SK-N-SH (cell line): ENCODE results near the gene GRIP1. TPM values are rescaled to one million over a fixed set of nuclear protein-coding genes. Genes with fewer than 3 reads are reported as not detected.

Experiments
- CTCF ChIA-PET: fragments of 300-600, 350-600 bp; formaldehyde crosslinking; extraction: SDS; loops from one replicate; lab custom pipeline; 2021; lab: Yijun Ruan, JAX
- POLR2A ChIA-PET: fragments of 350-600 bp; sonication (Branson Sonifier 250); formaldehyde crosslinking; extraction: SDS; loops from one replicate; lab custom pipeline; 2020; ENCODE audit warnings: antibody characterized with exemption, inconsistent platforms; lab: Yijun Ruan, JAX
- DNase-seq: peaks from one replicate; pipeline ENCODE4 v3.0.0; 2012
- H2AFZ ChIP-seq: fragments of 200-600 bp; sonication (generic); 2 replicates; pipeline ENCODE4 v1.8.1; 2016; ENCODE audit warnings: antibody characterized with exemption, mild to moderate bottlenecking, low read depth
- H3F3A ChIP-seq: fragments of 200-600 bp; sonication (generic); replicated peaks from 2 replicates; pipeline ENCODE3; 2016; ENCODE audit warnings: antibody characterized with exemption, mild to moderate bottlenecking; ENCODE audit not compliant: insufficient read depth
- H3K27ac ChIP-seq, 2 experiments: fragments of 200-500 bp in 1 of 2; fragments of 200-600 bp in 1 of 2; sonication (Bioruptor generic) in 1 of 2; sonication (generic), shearing (Covaris generic) in 1 of 2; 2 replicates each; pipeline versions ENCODE4 v1.5.1 to v1.6.1; 2014 to 2016; ENCODE audit warnings: low read depth in 2 of 2, inconsistent platforms in 1 of 2, low read length in 1 of 2, mild to moderate bottlenecking in 1 of 2, mixed read lengths in 1 of 2
- H3K27me3 ChIP-seq: fragments of 200-600 bp; sonication (generic), shearing (Covaris generic); 2 replicates; pipeline ENCODE4 v1.6.1; 2016; ENCODE audit warnings: mixed run types; ENCODE audit not compliant: insufficient read depth
- H3K36me3 ChIP-seq, 2 experiments: fragments of 200-500 bp in 1 of 2; fragments of 200-600 bp in 1 of 2; sonication (Bioruptor generic) in 1 of 2; sonication (generic) in 1 of 2; replicated peaks in 1 of 2; 2 replicates each; pipeline versions ENCODE3 to v1.5.1; 2014 to 2016; ENCODE audit warnings: low read length in 1 of 2, mild to moderate bottlenecking in 1 of 2; ENCODE audit not compliant: insufficient read depth in 2 of 2, control insufficient read depth in 1 of 2
- H3K4me1 ChIP-seq, 2 experiments: fragments of 200-500 bp in 1 of 2; fragments of 200-600 bp in 1 of 2; sonication (Bioruptor generic) in 1 of 2; sonication (generic), shearing (Covaris generic) in 1 of 2; 2 replicates each; pipeline versions ENCODE4 v1.5.1 to v1.6.1; 2014 to 2016; ENCODE audit warnings: low read depth in 1 of 2, low read length in 1 of 2, mixed run types in 1 of 2; ENCODE audit not compliant: insufficient read depth in 2 of 2, control insufficient read depth in 1 of 2
- H3K4me2 ChIP-seq: fragments of 200-600 bp; sonication (generic), shearing (Covaris generic); 2 replicates; pipeline ENCODE4 v1.6.1; 2017; ENCODE audit warnings: mixed run types
- H3K4me3 ChIP-seq, 2 experiments: fragments of 200-500 bp in 1 of 2; fragments of 200-600 bp in 1 of 2; sonication (Bioruptor generic) in 1 of 2; sonication (generic), shearing (Covaris generic) in 1 of 2; 2 replicates each; pipeline versions ENCODE4 v1.5.1 to v1.8.1; 2014 to 2016; ENCODE audit warnings: low read depth in 2 of 2, inconsistent platforms in 1 of 2, low read length in 1 of 2, mild to moderate bottlenecking in 1 of 2, mixed read lengths in 1 of 2, moderate library complexity in 1 of 2
- H3K79me2 ChIP-seq: fragments of 200-600 bp; sonication (generic); 2 replicates; pipeline ENCODE4 v1.8.1; 2017; ENCODE audit warnings: mild to moderate bottlenecking; ENCODE audit not compliant: insufficient read depth
- H3K9ac ChIP-seq: fragments of 200-600 bp; sonication (generic); 2 replicates; pipeline ENCODE4 v1.6.1; 2017; ENCODE audit warnings: mixed run types
- H3K9me2 ChIP-seq: fragments of 200-600 bp; sonication (generic); 2 replicates; pipeline ENCODE4 v1.6.1; 2017; ENCODE audit warnings: mixed run types
- H3K9me3 ChIP-seq: fragments of 200-600 bp; sonication (generic); 2 replicates; pipeline ENCODE4 v1.6.1; 2017; ENCODE audit warnings: mixed run types, mild to moderate bottlenecking, moderate library complexity
- H4K20me1 ChIP-seq: fragments of 200-600 bp; sonication (generic); 2 replicates; pipeline ENCODE4 v1.6.1; 2017; ENCODE audit warnings: mild to moderate bottlenecking, mixed run types; ENCODE audit not compliant: insufficient read depth
- ELF1 ChIP-seq: IDR thresholded peaks from 2 replicates; pipeline ENCODE4 v1.4.0; 2012
- EP300 ChIP-seq, 2 experiments: IDR thresholded peaks; 2 replicates each; pipeline versions ENCODE4 v1.4.0 to v1.6.1; 2012; ENCODE audit warnings: borderline replicate concordance in 1 of 2, low read depth in 1 of 2, low read length in 1 of 2
- FOXM1 ChIP-seq: IDR thresholded peaks from 2 replicates; pipeline ENCODE4 v1.4.0; 2012; ENCODE audit warnings: low read depth, mild to moderate bottlenecking
- GABPA ChIP-seq: IDR thresholded peaks from 2 replicates; pipeline ENCODE4 v1.4.0; 2012; ENCODE audit warnings: low read depth, mild to moderate bottlenecking
- MAX ChIP-seq: IDR thresholded peaks from 2 replicates; pipeline ENCODE4 v1.4.0; 2012; ENCODE audit warnings: low read depth
- MXI1 ChIP-seq: IDR thresholded peaks from 2 replicates; pipeline ENCODE4 v1.6.1; 2012; ENCODE audit warnings: mild to moderate bottlenecking, low read depth, low read length, improper control_type of control experiment
- POLR2AphosphoS5 ChIP-seq: IDR thresholded peaks from 2 replicates; pipeline ENCODE4 v1.6.1; 2012; ENCODE audit warnings: low read depth, low read length
- SIN3A ChIP-seq: IDR thresholded peaks from 2 replicates; pipeline ENCODE4 v1.6.1; 2012; ENCODE audit warnings: low read depth, mild to moderate bottlenecking, low read length, moderate library complexity, borderline replicate concordance
- SMC3 ChIP-seq: IDR thresholded peaks from 2 replicates; pipeline ENCODE4 v1.6.1; 2012; ENCODE audit warnings: low read depth, low read length, improper control_type of control experiment
- TAF1 ChIP-seq: IDR thresholded peaks from 2 replicates; pipeline ENCODE4 v1.6.1; 2012; ENCODE audit warnings: low read depth, mild to moderate bottlenecking, low read length, moderate library complexity, borderline replicate concordance
- WGBS: methylation state at CpG from one replicate; pipeline ENCODE4 v1.1.6; 2017; ENCODE audit warnings: low lambda C conversion rate; 5-methylcytosine and 5-hydroxymethylcytosine counted together
- polyA plus RNA-seq, 3 experiments: library from polyadenylated mRNA; depleted of rRNA; stranded (reverse); fragments of >200 nt; gene quantifications; 2 replicates each; pipeline ENCODE4 v1.2.3, GENCODE V29; 2012
- small RNA-seq, 7 experiments: library from RNA; depleted of rRNA; stranded (forward); fragments of <200 nt; gene quantifications; one replicate each; pipeline ENCODE3, GENCODE V24; 2012
- TF ChIP-seq, protein P1 (sequence below): IDR thresholded peaks from 2 replicates; pipeline ENCODE4 v1.4.0; 2012; ENCODE audit warnings: low read depth, borderline replicate concordance

GRIP1 gene
- polyA plus RNA-seq, 1 of the 3 experiments (the other 2 are of a cell fraction): 0.07 TPM

DNA sequence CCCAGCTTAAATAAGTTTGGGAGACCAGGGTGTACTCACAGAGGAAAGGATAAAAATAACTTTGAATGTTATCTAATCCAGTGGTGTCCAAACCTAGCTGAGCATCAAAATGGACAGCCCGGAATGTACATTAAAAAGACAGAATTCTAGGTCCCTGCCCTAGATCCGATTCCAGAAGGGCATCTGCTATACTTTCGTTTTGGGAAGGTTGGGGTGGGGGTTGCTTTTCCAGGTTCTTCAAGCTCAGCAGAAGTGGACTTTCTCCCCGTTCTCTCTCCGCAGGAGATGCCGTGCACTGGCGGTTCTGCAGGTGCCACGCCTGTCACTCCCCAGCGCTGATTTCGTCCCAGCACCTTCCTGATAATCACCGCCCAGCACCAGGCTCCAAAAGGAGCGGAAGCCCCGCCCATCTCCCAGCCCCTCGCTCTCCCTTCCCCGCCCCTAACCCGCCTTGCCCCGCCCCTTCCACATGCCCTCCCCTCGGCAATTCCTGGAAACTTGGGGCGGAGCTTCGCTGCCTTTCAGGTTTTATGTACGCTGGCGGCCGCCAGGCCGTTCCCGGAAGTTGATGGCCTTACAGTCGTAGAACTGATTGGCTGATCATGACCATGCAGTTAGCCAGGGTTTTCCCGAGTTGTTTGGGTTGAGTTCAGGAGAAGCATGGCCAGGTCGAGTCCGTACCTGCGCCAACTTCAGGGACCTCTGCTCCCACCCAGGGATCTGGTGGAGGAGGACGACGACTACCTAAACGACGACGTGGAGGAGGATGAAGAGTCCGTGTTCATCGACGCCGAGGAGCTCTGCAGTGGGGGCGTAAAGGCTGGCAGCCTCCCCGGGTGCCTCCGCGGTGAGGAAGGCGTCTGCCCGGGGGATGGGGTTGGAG, 376.7 kb downstream of the GRIP1 start, which contains the start of gene HELB:
Gene HELB (plus strand): TSS at position 550 of the 883 bp plus-strand sequence. CDS start 111 bp downstream, at position 661.
- no peaks in the 10 kb centered on the region for H3K9me3 ChIP-seq
- H3K4me1 ChIP-seq: peaks cover 2 to 5% of the 10 kb centered on the region in 2 experiments; a peak in 2 of 4 replicates
- H3K9ac ChIP-seq: peak within 1 kb of the TSS; percentile 72
- H2AFZ ChIP-seq: peak within 1 kb of the TSS; percentile 99
- CTCF ChIA-PET: interaction anchor here (0.6 to 2.4 kb wide), 7 partner anchors 12 to 107 kb away, joined by 3 to 7 read pairs (median 5); no protein-coding TSS in a partner anchor
- H3K4me3 ChIP-seq: peak within 1 kb of the TSS; percentile 74 to 96
- POLR2A ChIA-PET: interaction anchor here (0.6 to 1.4 kb wide), 4 partner anchors 12 to 375 kb away, joined by 3 to 9 read pairs (median 3); no protein-coding TSS in a partner anchor
- H3K9me2 ChIP-seq: no peaks in the 10 kb centered on the region
- H3K4me2 ChIP-seq: peak within 1 kb of the TSS; percentile 94
- no peaks in the 10 kb centered on the region for H4K20me1 ChIP-seq
- TF ChIP-seq TAF1 (peak; percentile 74), MXI1 (peak; percentile 96; the same call in 1 of the 2 replicates), SIN3A (0 out of 2 replicates have a peak, but pooled peaks have one; percentile 34), MAX (peak; percentile 56), GABPA (peak; percentile 44; the same call in 1 of the 2 replicates), POLR2AphosphoS5 (peak; percentile 71; the same call in 1 of the 2 replicates), EP300 (IDR thresholded peaks at IDR 0.05; ENCODE audit: borderline replicate concordance in 1 of 2, low read depth in 1 of 2, low read length in 1 of 2) (no peak), FOXM1 (no peak), ELF1 (peak; percentile 88)
- TF ChIP-seq, protein P1, sequence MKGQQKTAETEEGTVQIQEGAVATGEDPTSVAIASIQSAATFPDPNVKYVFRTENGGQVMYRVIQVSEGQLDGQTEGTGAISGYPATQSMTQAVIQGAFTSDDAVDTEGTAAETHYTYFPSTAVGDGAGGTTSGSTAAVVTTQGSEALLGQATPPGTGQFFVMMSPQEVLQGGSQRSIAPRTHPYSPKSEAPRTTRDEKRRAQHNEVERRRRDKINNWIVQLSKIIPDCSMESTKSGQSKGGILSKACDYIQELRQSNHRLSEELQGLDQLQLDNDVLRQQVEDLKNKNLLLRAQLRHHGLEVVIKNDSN: no peak
- H3K36me3 ChIP-seq: peaks cover 8 to 9% of the 10 kb centered on the region in 2 experiments
- H3F3A ChIP-seq: peaks cover 4% of the 10 kb centered on the region
- no peaks in the 10 kb centered on the region; the same call in 1 of the 2 replicates for H3K79me2 ChIP-seq
- WGBS: 1% methylated on average over 36 of the region's 45 CpGs
- no peaks in the 10 kb centered on the region for H3K27me3 ChIP-seq
- peak; percentile 91 for DNase-seq
- peak within 1 kb of the TSS; percentile 34 to 82; a peak in 3 of 4 replicates for H3K27ac ChIP-seq

- H3K4me1 ChIP-seq: no peaks in the 10 kb centered on the region
- no peaks in the 10 kb centered on the region for H3K36me3 ChIP-seq
- no peaks in the 10 kb centered on the region for H3K9me3 ChIP-seq
- no peaks in the 10 kb centered on the region for H3K9me2 ChIP-seq
- H3K27ac ChIP-seq: no peak overlapping the region
- ChIA-PET POLR2A (no interaction called here), CTCF (no interaction called here)
- H3K27me3 ChIP-seq: no peaks in the 10 kb centered on the region
- WGBS: 31% methylated on average over 3 of the region's 3 CpGs
- no peak overlapping the region for H2AFZ ChIP-seq
- no peak for DNase-seq
- H3F3A ChIP-seq: peaks cover 4% of the 10 kb centered on the region
- no peaks in the 10 kb centered on the region for H4K20me1 ChIP-seq
- TF ChIP-seq SMC3 (no peak), EP300 (IDR thresholded peaks at IDR 0.05; ENCODE audit: borderline replicate concordance in 1 of 2, low read depth in 1 of 2, low read length in 1 of 2) (no peak), TAF1 (no peak)
- TF ChIP-seq, all 33 proteins: peak for 0
- no peak overlapping the region for H3K4me2 ChIP-seq
- H3K79me2 ChIP-seq: no peaks in the 10 kb centered on the region; the same call in 1 of the 2 replicates
- H3K9ac ChIP-seq: no peak overlapping the region
- no peak overlapping the region for H3K4me3 ChIP-seq
These were observed 381.0 kb downstream of the GRIP1 start for GRCh38 chr12:66297923-66298322.

Small RNAs within 50 kb of the gene (small RNA-seq; reads per million reads assigned to genes)
- gene OSBPL9P5: 0 reads per million in 7 experiments
